HG02678 (cell line): ENCODE data around the gene LRRC4C.

Experiments used
- ATAC-seq: cut with Tn5 transposase; IDR thresholded peaks from one replicate; pipeline ENCODE4 v1.9.1; 2021; ENCODE audit warnings: mild to moderate bottlenecking, moderate library complexity; ENCODE audit not compliant: unreplicated experiment

Gene LRRC4C

GRCh38 chr11:41459465-41460401 lies at the start of gene LRRC4C:
Gene LRRC4C, minus strand, starts transcription at chr11:41459652.
- ATAC-seq = no peak

DNA sequence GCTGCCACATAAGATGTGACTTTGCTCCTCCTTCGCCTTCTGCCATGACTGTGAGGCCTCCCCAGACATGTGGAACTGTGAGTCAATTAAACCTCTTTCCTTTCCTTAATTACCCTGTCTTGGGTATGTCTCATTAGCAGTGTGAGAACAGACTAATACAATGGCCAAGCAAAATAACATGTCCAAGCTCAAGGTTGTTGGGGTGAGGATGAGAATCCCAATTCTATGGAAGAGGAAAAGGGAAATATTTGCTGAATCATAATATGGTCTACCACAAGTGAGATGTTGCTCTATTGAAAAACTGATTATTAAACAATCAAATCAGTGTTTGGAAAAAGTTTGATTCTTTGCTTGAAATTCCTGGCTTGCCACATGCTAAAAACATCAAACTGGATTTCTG lies 48.7 kb upstream of the LRRC4C start:
- no peak for ATAC-seq

GRCh38 chr11:41499429-41499828 lies 40.0 kb upstream of the LRRC4C start:
- no peak for ATAC-seq

- no peak for ATAC-seq
Observed at GRCh38 chr11:41498726-41499125, 39.3 kb upstream of the LRRC4C start.

- no peak for ATAC-seq
Observed at GRCh38 chr11:41497974-41498373, 38.5 kb upstream of the LRRC4C start.

DNA sequence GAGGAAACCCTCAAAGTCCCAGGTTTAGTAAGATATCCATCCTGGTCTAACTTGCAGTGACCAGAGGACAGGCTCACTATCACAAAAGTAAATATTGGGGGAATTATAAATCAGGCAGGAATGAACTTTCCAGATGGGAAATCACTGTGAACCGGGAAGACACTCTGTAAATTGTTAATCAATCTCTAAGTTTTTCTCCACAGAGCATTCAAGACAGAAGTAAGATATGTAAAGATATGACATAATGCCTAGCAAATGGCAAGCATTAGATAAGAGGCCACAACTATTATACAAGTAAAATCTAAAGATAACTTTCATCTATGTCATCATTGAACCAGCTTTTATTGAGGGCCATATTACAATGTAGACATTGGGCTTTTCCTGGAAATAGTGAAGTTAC lies 35.3 kb upstream of the LRRC4C start:
- ATAC-seq = no peak

GRCh38 chr11:41486424-41486823 lies 27.0 kb upstream of the LRRC4C start:
- no peak for ATAC-seq

- ATAC-seq = no peak
Observed at GRCh38 chr11:41483956-41484355, 24.5 kb upstream of the LRRC4C start.

GRCh38 chr11:41479179-41479578 lies 19.7 kb upstream of the LRRC4C start:
- no peak for ATAC-seq

- ATAC-seq = peak; percentile 49
Observed at GRCh38 chr11:41461057-41461681, 1.7 kb upstream of the LRRC4C start.

DNA sequence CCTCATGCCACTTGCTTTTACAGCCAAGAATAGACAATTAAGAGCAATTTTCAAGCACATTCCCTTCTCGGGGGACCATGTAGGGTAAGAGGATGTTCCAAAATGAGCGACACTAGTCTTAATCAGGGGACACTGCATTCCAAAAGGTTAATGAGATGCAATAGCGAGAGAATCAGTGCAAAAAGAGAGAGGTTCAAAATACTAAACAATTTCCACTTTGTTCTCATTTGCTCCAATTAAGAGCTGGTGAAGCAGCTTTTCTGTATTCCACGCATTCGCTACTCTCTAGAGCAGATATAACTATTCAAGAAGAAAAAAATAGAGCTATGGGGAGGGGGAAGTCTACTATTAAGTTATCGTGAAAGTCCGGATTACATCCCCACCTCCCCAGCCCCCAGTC lies 811 bp downstream of the LRRC4C start:
- no peak for ATAC-seq

GRCh38 chr11:41458154-41458553 lies 1.3 kb downstream of the LRRC4C start:
- no peak for ATAC-seq

DNA sequence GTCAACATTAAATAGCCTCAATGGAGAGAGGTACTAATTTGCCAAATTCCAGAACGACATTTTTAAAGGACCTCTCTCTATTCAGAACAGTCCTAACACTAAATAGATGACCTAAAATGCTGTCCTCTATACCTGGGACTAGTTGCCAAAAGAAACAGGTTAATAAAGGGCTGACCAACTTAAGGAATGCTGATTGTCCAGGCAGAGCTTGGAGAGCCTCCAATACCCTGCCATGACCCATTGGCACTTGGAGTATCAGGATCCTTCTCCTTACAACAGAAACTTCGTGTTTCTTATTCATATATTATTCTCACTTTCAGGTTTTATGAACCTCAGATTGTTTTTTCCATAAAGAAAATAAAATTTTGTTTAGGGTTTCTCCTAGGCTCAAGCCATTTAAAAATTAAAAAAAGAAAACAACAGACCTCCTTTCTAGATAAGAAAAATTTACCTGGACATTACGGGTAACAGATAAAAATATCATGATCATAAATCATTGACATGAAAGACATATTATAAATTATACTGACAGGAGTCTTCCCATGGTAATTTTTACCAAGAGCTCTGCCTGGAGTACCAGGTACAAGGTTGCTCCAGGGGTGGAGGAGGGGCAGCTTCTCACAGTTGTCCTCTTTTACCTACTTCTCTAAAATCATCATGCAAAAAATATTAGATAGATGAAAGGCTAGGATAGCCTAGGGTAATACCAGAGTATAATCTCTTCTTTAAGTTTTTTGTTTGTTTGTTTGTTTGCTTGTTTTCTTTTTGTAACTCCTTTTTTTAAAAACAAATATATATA lies 2.0 kb downstream of the LRRC4C start:
- no peak for ATAC-seq

GRCh38 chr11:41456269-41456668 lies 3.2 kb downstream of the LRRC4C start:
- ATAC-seq = no peak

DNA sequence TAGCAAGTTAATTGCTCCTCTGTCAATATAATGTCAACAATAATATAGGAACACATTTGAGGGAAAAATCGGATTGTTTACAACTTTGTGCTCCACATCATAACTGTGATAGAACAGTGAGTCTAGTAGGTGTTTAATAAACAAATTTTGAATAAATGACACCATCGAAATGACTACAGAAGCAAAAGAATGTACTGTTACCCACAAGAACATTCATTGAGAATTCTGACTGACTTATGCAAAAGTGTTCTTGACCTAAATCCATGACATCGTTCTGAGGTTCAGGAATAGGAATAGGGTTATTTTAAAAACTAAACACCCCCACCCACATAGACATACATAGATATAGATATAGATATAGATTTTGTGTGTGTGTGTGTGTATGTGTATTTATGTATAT lies 8.4 kb downstream of the LRRC4C start:
- ATAC-seq = no peak

DNA sequence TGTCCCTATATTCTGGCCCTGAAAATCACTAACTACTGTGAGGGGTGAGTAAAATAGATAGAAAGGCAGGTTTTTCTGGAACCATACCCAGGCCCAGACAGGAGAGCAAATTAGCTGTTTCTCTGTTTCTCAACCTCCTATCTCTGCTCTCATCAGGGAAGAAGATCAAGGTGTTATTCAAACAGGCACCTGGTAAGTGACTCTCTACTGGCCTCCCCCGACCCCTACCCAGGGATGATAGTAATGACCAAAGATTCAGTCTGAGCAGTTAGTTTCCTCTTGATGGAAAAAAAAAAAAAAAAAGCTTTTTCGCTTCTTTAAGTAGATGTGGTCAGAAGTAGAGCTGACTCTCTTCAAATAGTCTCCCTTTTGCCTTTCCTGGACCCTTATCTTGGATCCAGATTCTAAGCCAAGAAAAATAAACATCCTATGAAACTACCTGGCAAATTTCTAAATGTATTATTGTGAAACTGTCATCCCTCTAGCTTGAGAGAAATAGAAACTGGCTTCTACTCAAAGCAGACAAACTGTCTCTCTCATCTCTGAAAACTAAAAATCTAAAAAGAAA lies 9.9 kb downstream of the LRRC4C start:
- ATAC-seq = no peak

DNA sequence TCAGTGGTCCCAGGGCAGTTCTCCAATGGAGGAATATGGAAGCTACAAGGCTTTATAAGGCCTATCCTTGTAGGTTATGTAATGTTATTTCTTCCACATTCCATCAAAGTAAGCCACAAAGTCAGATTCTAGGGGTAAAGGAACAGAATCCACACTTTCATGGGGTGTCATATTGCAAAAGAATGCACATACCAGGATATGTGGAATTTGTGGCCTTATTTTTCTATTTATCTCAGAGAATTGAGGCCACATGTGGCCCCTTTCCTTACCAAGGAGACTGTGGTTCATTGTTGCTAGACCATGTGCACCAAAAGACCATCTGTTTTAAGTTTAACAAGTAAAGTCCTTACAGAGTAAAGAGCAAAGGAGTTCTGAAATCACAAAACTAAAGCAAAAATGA lies 12.9 kb downstream of the LRRC4C start:
- ATAC-seq = no peak

DNA sequence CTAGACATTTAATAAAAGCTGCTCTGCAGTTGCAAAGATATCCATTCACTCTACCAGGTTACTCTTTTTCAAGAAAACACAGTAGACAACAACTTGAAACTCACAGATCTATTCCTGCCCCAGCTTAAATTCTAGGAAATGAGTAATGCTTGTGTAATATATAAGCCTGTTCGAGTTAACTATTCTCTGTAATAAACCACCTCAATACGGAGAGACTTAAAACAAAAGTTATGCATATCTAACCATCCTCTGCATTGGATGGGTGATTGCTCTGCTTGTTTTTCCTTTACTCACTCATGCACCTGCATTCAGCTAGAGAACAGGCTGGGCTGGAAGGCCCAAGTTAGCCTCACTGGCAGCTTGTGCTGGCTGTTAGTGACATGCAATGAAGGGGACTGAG lies 13.3 kb downstream of the LRRC4C start:
- no peak for ATAC-seq

DNA sequence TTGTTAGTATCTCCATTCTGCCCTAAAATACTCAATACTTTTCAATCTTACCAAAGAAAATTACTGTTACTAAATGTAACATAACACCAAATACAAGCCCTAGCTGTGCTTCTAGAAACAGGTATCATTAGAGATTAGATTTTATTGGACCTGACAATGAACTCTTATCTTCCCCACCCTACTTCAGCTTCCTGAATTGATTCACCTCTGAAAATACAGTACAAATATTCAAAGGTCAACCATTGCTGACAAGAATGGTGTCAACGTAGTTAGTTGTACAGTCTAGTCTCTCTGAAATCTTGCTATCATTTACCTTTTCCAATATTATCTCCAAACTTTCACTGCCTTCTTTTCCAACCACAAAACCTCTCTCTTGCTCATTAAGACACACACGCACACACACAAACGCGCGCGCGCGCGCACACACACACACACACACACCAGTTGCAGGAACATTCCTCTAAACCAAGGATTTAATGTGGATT lies 22.4 kb downstream of the LRRC4C start:
- ATAC-seq = no peak

DNA sequence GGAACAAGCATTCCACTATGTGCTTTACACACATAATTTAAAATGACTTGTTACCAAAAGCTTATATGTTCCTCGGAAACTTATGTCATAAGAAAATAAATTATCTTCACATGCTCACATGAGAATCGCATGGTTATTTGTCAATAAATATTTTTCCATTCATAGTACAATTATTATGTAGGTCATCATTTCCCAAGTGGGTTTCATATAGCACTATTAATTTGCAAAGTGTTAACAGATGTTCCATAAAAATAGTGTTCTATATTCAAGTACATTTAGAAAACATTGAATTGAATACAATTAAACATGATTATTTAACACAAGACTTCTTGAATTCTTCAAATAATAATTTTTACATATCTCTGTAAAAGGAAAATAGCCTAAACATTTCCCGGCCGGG lies 23.9 kb downstream of the LRRC4C start:
- no peak for ATAC-seq

- ATAC-seq = no peak
Observed at GRCh38 chr11:41431784-41432183, 27.7 kb downstream of the LRRC4C start.
